DOHH2 (cell line): Measurements from ENCODE around the gene ALOXE3.

Experiments used
- CTCF ChIP-seq: fragments of 200-600 bp; sonication (generic); IDR thresholded peaks from one replicate; pipeline ENCODE4 v1.5.1; 2014; ENCODE audit warnings: antibody characterized with exemption, mild to moderate bottlenecking, low read depth, low read length; ENCODE audit not compliant: poor library complexity, severe bottlenecking
- EZH2phosphoT487 ChIP-seq: fragments of 200-600 bp; sonication (generic); IDR thresholded peaks from 2 replicates; pipeline ENCODE4 v1.6.1; 2017; ENCODE audit warnings: borderline replicate concordance, mild to moderate bottlenecking, antibody characterized with exemption, low read length, moderate library complexity, mixed read lengths

DNA sequence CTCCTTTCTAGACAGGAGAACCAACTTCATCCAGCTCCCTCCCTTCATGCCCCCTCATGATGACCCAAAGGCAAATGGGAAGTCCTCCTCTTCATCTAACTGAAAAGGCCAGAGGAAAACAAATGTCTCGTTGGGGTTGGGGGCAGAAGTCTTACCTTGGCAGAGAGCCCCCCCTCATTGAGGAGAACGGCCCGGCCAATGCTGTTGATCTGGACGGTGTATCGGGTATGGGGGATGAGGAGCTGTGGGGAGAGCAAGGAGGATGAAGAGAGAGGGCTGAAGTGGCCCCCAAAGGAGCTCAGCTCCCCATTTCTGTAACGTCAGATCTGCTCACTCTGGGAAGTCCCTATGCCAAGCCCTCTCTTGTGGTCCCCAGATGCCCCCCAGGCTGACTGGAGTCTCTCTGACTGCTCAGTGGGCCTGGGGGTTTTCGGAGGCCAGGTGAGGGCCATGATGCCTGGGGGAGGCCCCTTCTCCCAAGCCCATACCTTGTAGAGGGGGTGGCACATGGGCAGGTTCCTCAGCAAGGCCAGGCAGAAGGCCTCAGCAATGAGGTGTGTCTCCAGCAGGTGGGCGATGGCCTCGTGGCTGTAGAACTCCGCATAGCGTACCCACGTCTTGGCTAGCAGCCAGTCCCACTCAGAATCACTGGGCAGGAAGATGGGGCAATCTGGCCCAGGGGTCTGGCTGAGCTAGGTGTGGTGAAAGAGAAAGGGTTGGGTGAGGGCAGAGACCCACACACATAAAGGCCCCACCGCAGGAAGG, 41.6 kb downstream of the ALOXE3 start:
- TF ChIP-seq CTCF (no peak), EZH2phosphoT487 (no peak)
